ENCODE measurements around the gene CCR7. TPM values are rescaled to one million over a fixed set of nuclear protein-coding genes. Genes with fewer than 3 reads are reported as not detected.
A peak's percentile ranks its signal among the peaks of the same experiment; 100 is the strongest.

Gene CCR7
- total and polyA plus RNA-seq, 2 of the 13 experiments (the other 11 are each of a cell fraction or from before 2014, with no cell fraction given) = 0.04 to 0.53 TPM

DNA sequence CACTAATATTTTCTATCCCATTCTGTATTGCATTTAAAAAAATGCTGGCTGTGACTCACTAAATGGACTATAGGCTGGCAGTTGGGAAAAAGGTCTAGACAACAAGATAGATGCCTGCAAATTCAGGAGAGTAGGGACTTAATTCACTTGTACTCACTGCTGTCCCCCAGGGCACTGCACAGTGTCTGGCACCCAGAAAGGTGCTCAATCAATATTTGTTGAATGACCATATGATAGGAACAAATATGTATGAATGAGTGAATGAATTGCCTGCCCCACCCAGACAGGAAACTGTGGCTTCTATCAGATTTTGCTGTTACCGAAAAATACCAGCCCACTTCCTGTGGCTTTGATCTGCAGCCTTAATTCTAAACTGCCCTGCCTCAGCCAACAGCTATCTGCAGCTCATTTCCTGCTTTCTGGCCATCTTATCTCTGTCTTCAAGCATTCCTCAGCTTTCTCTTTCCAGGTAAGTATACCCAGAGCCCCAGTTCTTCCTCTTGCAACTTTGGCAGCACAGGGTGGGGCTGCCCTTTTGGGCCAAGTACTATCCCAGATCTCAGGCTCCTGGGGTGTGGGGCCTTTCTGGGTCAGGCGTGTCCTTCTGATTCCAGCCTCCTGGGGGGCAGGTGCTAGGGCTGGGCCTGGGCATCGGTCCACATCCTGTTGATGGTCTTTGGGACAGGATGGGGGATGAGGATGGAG is 48.5 kb downstream of the CCR7 start (continued):
- TF ChIP-seq, protein P1, sequence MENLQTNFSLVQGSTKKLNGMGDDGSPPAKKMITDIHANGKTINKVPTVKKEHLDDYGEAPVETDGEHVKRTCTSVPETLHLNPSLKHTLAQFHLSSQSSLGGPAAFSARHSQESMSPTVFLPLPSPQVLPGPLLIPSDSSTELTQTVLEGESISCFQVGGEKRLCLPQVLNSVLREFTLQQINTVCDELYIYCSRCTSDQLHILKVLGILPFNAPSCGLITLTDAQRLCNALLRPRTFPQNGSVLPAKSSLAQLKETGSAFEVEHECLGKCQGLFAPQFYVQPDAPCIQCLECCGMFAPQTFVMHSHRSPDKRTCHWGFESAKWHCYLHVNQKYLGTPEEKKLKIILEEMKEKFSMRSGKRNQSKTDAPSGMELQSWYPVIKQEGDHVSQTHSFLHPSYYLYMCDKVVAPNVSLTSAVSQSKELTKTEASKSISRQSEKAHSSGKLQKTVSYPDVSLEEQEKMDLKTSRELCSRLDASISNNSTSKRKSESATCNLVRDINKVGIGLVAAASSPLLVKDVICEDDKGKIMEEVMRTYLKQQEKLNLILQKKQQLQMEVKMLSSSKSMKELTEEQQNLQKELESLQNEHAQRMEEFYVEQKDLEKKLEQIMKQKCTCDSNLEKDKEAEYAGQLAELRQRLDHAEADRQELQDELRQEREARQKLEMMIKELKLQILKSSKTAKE (CRISPR knock-in tag; IDR thresholded peaks at IDR 0.05; ENCODE audit: borderline replicate concordance) = no peak
- TF ChIP-seq, protein P2, sequence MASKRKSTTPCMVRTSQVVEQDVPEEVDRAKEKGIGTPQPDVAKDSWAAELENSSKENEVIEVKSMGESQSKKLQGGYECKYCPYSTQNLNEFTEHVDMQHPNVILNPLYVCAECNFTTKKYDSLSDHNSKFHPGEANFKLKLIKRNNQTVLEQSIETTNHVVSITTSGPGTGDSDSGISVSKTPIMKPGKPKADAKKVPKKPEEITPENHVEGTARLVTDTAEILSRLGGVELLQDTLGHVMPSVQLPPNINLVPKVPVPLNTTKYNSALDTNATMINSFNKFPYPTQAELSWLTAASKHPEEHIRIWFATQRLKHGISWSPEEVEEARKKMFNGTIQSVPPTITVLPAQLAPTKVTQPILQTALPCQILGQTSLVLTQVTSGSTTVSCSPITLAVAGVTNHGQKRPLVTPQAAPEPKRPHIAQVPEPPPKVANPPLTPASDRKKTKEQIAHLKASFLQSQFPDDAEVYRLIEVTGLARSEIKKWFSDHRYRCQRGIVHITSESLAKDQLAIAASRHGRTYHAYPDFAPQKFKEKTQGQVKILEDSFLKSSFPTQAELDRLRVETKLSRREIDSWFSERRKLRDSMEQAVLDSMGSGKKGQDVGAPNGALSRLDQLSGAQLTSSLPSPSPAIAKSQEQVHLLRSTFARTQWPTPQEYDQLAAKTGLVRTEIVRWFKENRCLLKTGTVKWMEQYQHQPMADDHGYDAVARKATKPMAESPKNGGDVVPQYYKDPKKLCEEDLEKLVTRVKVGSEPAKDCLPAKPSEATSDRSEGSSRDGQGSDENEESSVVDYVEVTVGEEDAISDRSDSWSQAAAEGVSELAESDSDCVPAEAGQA (IDR thresholded peaks at IDR 0.05; ENCODE audit: low read depth) = no peak
- TF ChIP-seq, protein P2 (CRISPR knock-in tag; IDR thresholded peaks at IDR 0.05; ENCODE audit: borderline replicate concordance) = no peak
- no peak for TF ChIP-seq THAP11 (CRISPR knock-in tag; IDR thresholded peaks at IDR 0.05)
- TF ChIP-seq CBX1 (IDR thresholded peaks at IDR 0.05; ENCODE audit: low read depth) = no peak
- no peak for TF ChIP-seq KLF9 (CRISPR knock-in tag; IDR thresholded peaks at IDR 0.05; ENCODE audit: low read depth)
- TF ChIP-seq EP300 (IDR thresholded peaks at IDR 0.05; ENCODE audit: low read depth in 2 of 2, low read length in 2 of 2) = peak in 1 of 2 experiments; percentile 60; a peak in 2 of 4 replicates
- TF ChIP-seq EP300 (CRISPR knock-in tag; IDR thresholded peaks at IDR 0.05; ENCODE audit: borderline replicate concordance) = peak; percentile 92
- TF ChIP-seq ISL2 (CRISPR knock-in tag; IDR thresholded peaks at IDR 0.05) = peak; percentile 86
- peak; percentile 86 for TF ChIP-seq ELF3 (CRISPR knock-in tag; IDR thresholded peaks at IDR 0.05)
- no peak for TF ChIP-seq KMT2A (CRISPR knock-in tag; IDR thresholded peaks at IDR 0.05)
- 0 out of 2 replicates have a peak, but pooled peaks have one; percentile 13 for TF ChIP-seq ATF1 (CRISPR knock-in tag; IDR thresholded peaks at IDR 0.05)
- TF ChIP-seq, protein P3, sequence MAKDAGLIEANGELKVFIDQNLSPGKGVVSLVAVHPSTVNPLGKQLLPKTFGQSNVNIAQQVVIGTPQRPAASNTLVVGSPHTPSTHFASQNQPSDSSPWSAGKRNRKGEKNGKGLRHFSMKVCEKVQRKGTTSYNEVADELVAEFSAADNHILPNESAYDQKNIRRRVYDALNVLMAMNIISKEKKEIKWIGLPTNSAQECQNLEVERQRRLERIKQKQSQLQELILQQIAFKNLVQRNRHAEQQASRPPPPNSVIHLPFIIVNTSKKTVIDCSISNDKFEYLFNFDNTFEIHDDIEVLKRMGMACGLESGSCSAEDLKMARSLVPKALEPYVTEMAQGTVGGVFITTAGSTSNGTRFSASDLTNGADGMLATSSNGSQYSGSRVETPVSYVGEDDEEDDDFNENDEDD (CRISPR knock-in tag; IDR thresholded peaks at IDR 0.05; ENCODE audit: borderline replicate concordance) = no peak
- no peak for TF ChIP-seq DPF2 (CRISPR knock-in tag; IDR thresholded peaks at IDR 0.05; ENCODE audit: borderline replicate concordance, low read depth)
- TF ChIP-seq, protein P4, sequence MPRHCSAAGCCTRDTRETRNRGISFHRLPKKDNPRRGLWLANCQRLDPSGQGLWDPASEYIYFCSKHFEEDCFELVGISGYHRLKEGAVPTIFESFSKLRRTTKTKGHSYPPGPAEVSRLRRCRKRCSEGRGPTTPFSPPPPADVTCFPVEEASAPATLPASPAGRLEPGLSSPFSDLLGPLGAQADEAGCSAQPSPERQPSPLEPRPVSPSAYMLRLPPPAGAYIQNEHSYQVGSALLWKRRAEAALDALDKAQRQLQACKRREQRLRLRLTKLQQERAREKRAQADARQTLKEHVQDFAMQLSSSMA (CRISPR knock-in tag; IDR thresholded peaks at IDR 0.05) = no peak
- no peak for TF ChIP-seq NFE2 (CRISPR knock-in tag; IDR thresholded peaks at IDR 0.05)
- no peak for TF ChIP-seq FOXM1 (CRISPR knock-in tag; IDR thresholded peaks at IDR 0.05)
- TF ChIP-seq ZNF552 (CRISPR knock-in tag; IDR thresholded peaks at IDR 0.05; ENCODE audit: borderline replicate concordance) = no peak
- TF ChIP-seq ZSCAN29 (CRISPR knock-in tag; conservative IDR thresholded peaks at IDR 0.05) = no peak
